ENCODE data around the gene SNX32.
A peak's percentile ranks its signal among the peaks of the same experiment; 100 is the strongest.
"Not testable (repeated sequence)": the region's sequence is repeated elsewhere in the genome, so short reads cannot be mapped to it uniquely, and the experiment has no call there.

SNX32 gene

GRCh38 chr11:65890324-65891218 lies 56.8 kb downstream of the SNX32 start, which contains the start of gene CCDC85B:
Gene CCDC85B, plus strand, starts transcription at chr11:65890673. Its CDS starts 111 bp downstream, at chr11:65890784.
- Histone ChIP-seq H3K36me3 (replicated peaks; ENCODE audit: insufficient read depth, low read length) (no peaks in the 10 kb centered on the region), H3K9ac (ENCODE audit: low read length) (peak within 1 kb of the TSS; percentile 88), H3K9me2 (replicated peaks; ENCODE audit: insufficient read depth, low read length) (no peaks in the 10 kb centered on the region), H4K20me1 (ENCODE audit: insufficient read depth, low read length) (no peaks in the 10 kb centered on the region), H3K27me3 (replicated peaks; ENCODE audit: insufficient read depth, low read length) (no peaks in the 10 kb centered on the region), H3K79me2 (ENCODE audit: low read length) (peaks cover 33% of the 10 kb centered on the region), H3K4me1 (ENCODE audit: low read length) (peaks cover 31% of the 10 kb centered on the region), H2AFZ (ENCODE audit: low read length) (peak within 1 kb of the TSS; percentile 69; the same call in 1 of the 2 replicates), H3F3A (ENCODE audit: insufficient read depth, low read length) (peaks cover 32% of the 10 kb centered on the region), H3K4me3 (ENCODE audit: low read length) (peak within 1 kb of the TSS; percentile 98), H3K27ac (ENCODE audit: low read length) (peak within 1 kb of the TSS; percentile 81), H3K4me2 (ENCODE audit: low read depth, low read length) (peak within 1 kb of the TSS; percentile 97), H3K9me3 (replicated peaks; ENCODE audit: insufficient read depth, low read length) (no peaks in the 10 kb centered on the region)
- TF ChIP-seq EZH2phosphoT487 (IDR thresholded peaks at IDR 0.05; ENCODE audit: low read length) = no peak
- TF ChIP-seq CTCF (IDR thresholded peaks at IDR 0.05; ENCODE audit: low read length) = peak; percentile 42
- DNase-seq = peak; percentile 97

- Histone ChIP-seq H4K20me1 (ENCODE audit: insufficient read depth, low read length) (no peaks in the 10 kb centered on the region), H3K4me3 (ENCODE audit: low read length) (peak overlapping the region; percentile 84), H3K79me2 (ENCODE audit: low read length) (peaks cover 28% of the 10 kb centered on the region), H3K9me3 (replicated peaks; ENCODE audit: insufficient read depth, low read length) (no peaks in the 10 kb centered on the region), H3F3A (ENCODE audit: insufficient read depth, low read length) (peaks cover 32% of the 10 kb centered on the region), H3K4me1 (ENCODE audit: low read length) (peaks cover 29% of the 10 kb centered on the region), H3K36me3 (replicated peaks; ENCODE audit: insufficient read depth, low read length) (no peaks in the 10 kb centered on the region), H2AFZ (ENCODE audit: low read length) (no peak overlapping the region; the same call in 1 of the 2 replicates), H3K27me3 (replicated peaks; ENCODE audit: insufficient read depth, low read length) (no peaks in the 10 kb centered on the region; the same call in 1 of the 2 replicates), H3K27ac (ENCODE audit: low read length) (peak overlapping the region; percentile 81; the same call in 1 of the 2 replicates), H3K4me2 (ENCODE audit: low read depth, low read length) (peak overlapping the region; percentile 97), H3K9ac (ENCODE audit: low read length) (peak overlapping the region; percentile 88), H3K9me2 (replicated peaks; ENCODE audit: insufficient read depth, low read length) (no peaks in the 10 kb centered on the region)
- no peak for DNase-seq
- TF ChIP-seq CTCF (IDR thresholded peaks at IDR 0.05; ENCODE audit: low read length) (peak; percentile 32), EZH2 (optimal IDR thresholded peaks at IDR 0.05; ENCODE audit: low read depth, low read length) (no peak), EZH2phosphoT487 (IDR thresholded peaks at IDR 0.05; ENCODE audit: low read length) (no peak)
Observed at GRCh38 chr11:65891219-65892136, 57.7 kb downstream of the SNX32 start.

DNA sequence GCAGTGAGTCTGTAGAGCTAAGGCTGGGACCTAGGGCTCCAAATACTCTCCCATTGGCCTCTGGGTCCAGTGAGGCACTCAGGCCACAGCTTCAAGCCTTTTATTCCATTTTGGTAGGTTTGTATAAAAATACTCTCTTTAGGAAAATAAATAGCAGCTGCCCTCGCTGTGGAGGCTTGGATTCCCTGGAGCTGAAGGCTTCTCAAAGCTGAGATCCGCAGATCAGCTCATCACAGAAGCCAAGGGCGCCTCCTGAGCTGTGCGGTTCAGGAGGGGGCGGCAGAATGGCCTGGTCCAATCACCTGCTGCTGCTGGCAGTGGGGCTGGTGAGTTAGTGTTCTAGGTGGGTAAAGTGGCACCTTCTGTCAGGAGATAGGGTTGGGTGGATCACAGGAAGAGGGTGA lies 58.4 kb downstream of the SNX32 start:
- not testable (repeated sequence) for H3K36me3 ChIP-seq (replicated peaks; ENCODE audit: insufficient read depth, low read length); H2AFZ ChIP-seq (ENCODE audit: low read length); H3K27me3 ChIP-seq (replicated peaks; ENCODE audit: insufficient read depth, low read length); H4K20me1 ChIP-seq (ENCODE audit: insufficient read depth, low read length); H3K9me3 ChIP-seq (replicated peaks; ENCODE audit: insufficient read depth, low read length); H3K27ac ChIP-seq (ENCODE audit: low read length); H3K9ac ChIP-seq (ENCODE audit: low read length); H3K9me2 ChIP-seq (replicated peaks; ENCODE audit: insufficient read depth, low read length); DNase-seq
- Histone ChIP-seq H3F3A (ENCODE audit: insufficient read depth, low read length) (peaks cover 35% of the 10 kb centered on the region), H3K4me3 (ENCODE audit: low read length) (peak overlapping the region; percentile 84), H3K4me1 (ENCODE audit: low read length) (peaks cover 25% of the 10 kb centered on the region), H3K4me2 (ENCODE audit: low read depth, low read length) (peak overlapping the region; percentile 97), H3K79me2 (ENCODE audit: low read length) (peaks cover 24% of the 10 kb centered on the region)
